GM19043 (cell line): Measurements from ENCODE around the gene EPGN.
A peak's percentile ranks its signal among the peaks of the same experiment; 100 is the strongest.
"Not testable (repeated sequence)": the region's sequence is repeated elsewhere in the genome, so short reads cannot be mapped to it uniquely, and the experiment has no call there.

Source experiments
- ATAC-seq: cut with Tn5 transposase; IDR thresholded peaks from one replicate; pipeline ENCODE4 v1.9.1; 2021; ENCODE audit warnings: low read depth; ENCODE audit not compliant: unreplicated experiment

EPGN gene

GRCh38 chr4:74335341-74336021 is 27.2 kb downstream of the EPGN start:
- peak; percentile 82 for ATAC-seq

- ATAC-seq: no peak
Measured at GRCh38 chr4:74338792-74339333, 30.6 kb downstream of the EPGN start.

DNA sequence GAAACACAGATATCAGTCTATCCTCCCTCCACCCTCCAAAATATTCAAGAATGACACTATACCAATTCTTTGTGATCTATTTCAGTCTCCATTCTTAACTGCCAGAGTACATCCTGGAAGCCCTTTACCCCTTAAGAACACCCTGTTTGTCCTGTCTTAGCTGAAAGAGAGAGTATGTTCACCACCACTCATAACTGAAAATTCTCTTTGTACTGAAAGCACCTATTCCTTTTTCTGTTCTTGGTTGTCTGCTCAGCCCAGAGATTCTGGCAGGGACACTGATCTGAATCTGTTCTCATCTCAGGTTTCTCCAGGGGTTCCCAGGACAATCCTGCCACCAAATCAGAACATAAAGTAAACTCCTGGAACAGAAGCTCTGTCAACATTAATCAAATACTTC is 31.2 kb downstream of the EPGN start:
- ATAC-seq: no peak

DNA sequence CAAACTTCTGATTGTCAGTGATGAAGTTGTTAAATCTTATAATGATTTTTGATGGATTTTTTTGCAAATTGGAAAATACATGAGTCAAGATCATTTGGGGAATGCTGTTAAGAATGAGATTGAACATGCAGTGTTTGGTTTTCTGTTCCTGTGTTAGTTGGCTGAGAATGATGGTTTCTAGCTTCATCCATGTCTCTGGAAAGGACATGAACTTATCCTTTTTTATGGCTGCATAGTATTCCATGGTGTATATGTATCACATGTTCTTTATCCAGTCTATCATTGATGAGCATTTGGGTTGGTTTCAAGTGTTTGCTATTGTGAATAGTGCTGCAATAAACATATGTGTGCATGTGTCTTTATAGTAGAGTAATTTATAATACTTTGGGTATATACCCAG is 32.2 kb downstream of the EPGN start:
- not testable (repeated sequence) for ATAC-seq

- no peak for ATAC-seq
Measured at GRCh38 chr4:74344031-74344430, 35.8 kb downstream of the EPGN start.

GRCh38 chr4:74353858-74354257 is 45.6 kb downstream of the EPGN start:
- no peak for ATAC-seq

GRCh38 chr4:74357965-74358364 is 49.7 kb downstream of the EPGN start:
- no peak for ATAC-seq

DNA sequence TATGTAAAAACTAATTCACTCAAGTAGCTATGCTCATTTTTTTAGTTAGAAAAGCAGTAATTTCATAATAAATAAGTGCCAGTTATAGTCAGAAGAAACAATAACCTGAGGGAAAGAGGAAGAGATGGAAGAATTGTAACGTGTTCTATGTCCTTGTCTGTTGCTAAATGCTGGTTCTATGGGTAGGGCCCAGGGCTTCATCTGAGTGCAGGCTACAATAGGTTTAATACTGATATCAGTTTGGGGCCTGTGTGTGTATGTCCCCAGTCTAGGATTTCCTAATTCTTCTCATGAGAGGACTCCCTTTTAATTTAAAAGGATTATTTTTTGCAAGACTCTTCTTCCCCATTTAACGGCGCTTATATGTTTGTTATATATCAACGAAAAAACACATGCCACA is 53.4 kb downstream of the EPGN start:
- ATAC-seq: no peak

GRCh38 chr4:74362347-74362746 is 54.1 kb downstream of the EPGN start:
- ATAC-seq: no peak

GRCh38 chr4:74364256-74364651 is 56.0 kb downstream of the EPGN start:
- no peak for ATAC-seq

DNA sequence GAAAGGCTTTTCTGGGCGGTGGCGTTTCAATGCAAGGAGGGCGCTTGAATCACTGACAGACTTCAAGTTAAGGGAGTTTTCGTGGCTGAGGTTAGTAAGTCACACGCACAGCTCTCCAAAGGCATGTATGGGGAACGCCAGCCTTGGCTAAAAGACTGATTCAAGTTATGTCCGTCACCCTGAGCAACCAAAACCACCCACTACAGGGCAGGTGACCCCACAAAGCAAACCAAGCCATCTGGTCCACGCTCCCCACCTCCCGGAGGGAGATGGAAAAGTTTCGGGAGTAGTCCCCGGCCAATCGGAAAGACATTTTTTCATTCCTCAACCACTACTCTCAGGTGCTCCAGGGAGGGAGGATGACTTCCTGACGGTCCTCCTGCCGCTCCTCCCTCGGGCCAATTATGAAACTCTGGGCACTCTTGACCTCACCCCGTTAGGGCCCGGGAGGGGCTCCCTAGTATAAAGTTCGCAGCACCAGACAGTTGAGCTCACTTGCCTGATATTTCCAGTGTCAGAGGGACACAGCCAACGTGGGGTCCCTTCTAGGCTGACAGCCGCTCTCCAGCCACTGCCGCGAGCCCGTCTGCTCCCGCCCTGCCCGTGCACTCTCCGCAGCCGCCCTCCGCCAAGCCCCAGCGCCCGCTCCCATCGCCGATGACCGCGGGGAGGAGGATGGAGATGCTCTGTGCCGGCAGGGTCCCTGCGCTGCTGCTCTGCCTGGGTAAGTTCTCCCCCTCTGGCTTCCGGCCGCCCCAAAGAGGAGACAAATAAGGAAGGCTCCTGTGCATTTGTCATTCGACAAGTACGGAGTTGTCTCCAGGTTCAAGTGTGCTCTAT is 56.6 kb downstream of the EPGN start, which contains the start of gene EREG:
TSS of gene EREG (plus strand) at position 494 of the 840 bp plus-strand sequence. CDS start at position 658, 164 bp downstream.
- ATAC-seq: no peak

DNA sequence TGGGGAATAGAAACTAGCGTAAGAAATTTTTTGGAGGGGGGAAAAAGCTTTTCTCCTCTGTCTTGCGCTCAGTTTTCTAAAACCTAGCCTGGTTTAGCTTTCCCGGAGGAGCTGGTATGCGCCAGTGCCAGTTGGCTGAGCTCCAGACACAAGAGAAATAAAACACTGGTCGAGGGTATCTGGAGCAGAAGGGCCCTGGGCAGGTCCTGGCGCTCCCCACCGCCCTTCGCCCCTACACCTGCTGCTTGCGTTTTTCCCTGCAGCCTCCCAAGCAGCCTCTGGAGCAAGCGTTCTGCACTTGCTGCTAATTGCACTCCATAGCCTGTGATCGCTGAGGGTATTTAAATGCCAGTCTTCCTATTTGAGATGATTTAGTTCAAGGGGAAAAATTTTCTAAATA is 57.5 kb downstream of the EPGN start:
- no peak for ATAC-seq
